ENCODE results near the gene SLC47A2. TPM values are rescaled to one million over a fixed set of nuclear protein-coding genes. Genes with fewer than 3 reads are reported as not detected.

The SLC47A2 gene
- polyA plus RNA-seq, 1 donor from 2014 or later: not detected

- no peak overlapping the region for H3K9ac ChIP-seq (ENCODE audit: low read length)
- no peaks in the 10 kb centered on the region for H3K36me3 ChIP-seq (ENCODE audit: insufficient read depth, low read length)
- H3K9me3 ChIP-seq (ENCODE audit: low read length): no peaks in the 10 kb centered on the region
- no peak overlapping the region for H3K4me2 ChIP-seq (ENCODE audit: low read length)
- no peaks in the 10 kb centered on the region for H3K79me2 ChIP-seq (replicated peaks; ENCODE audit: insufficient read depth, low read length)
- H4K20me1 ChIP-seq (ENCODE audit: insufficient read depth): no peaks in the 10 kb centered on the region
- H3K27me3 ChIP-seq (ENCODE audit: insufficient read depth, low read depth, low read length): no peaks in the 10 kb centered on the region
- no peaks in the 10 kb centered on the region for H3K9me2 ChIP-seq (ENCODE audit: insufficient read depth, low read length)
- H3F3A ChIP-seq (ENCODE audit: insufficient read depth, low read length, poor library complexity, severe bottlenecking): no peaks in the 10 kb centered on the region
- H2AFZ ChIP-seq (ENCODE audit: low read depth, low read length): no peak overlapping the region
- TF ChIP-seq CTCF (IDR thresholded peaks at IDR 0.05; ENCODE audit: poor library complexity, severe bottlenecking) (no peak), EP300 (conservative IDR thresholded peaks at IDR 0.05; ENCODE audit: poor library complexity, severe bottlenecking) (no peak), EZH2 (IDR thresholded peaks at IDR 0.05; ENCODE audit: borderline replicate concordance, insufficient read depth, low read length, poor library complexity, severe bottlenecking) (no peak), SMC3 (conservative IDR thresholded peaks at IDR 0.05; ENCODE audit: poor library complexity) (no peak), MXI1 (conservative IDR thresholded peaks at IDR 0.05; ENCODE audit: poor library complexity, severe bottlenecking) (no peak), RAD21 (conservative IDR thresholded peaks at IDR 0.05) (no peak), TAF1 (IDR thresholded peaks at IDR 0.05; ENCODE audit: low read depth) (no peak), POLR2AphosphoS5 (IDR thresholded peaks at IDR 0.05) (no peak), REST (IDR thresholded peaks at IDR 0.05; ENCODE audit: borderline replicate concordance) (no peak)
- H3K27ac ChIP-seq (ENCODE audit: low read length): no peak overlapping the region
- no peak overlapping the region for H3K4me3 ChIP-seq (ENCODE audit: low read length)
Measured at GRCh38 chr17:19748807-19749193, 32.4 kb upstream of the SLC47A2 start.

GRCh38 chr17:19747829-19748806 lies 31.7 kb upstream of the SLC47A2 start, which contains the start of gene ALDH3A1:
Gene ALDH3A1, minus strand, starts transcription at chr17:19748298. Its CDS starts 3,169 bp downstream, at chr17:19745129.
- no peak within 1 kb of the TSS for H3K27ac ChIP-seq (ENCODE audit: low read length)
- H3K9ac ChIP-seq (ENCODE audit: low read length): no peak within 1 kb of the TSS
- H2AFZ ChIP-seq (ENCODE audit: low read depth, low read length): no peak within 1 kb of the TSS
- no peak for TF ChIP-seq MXI1 (conservative IDR thresholded peaks at IDR 0.05; ENCODE audit: poor library complexity, severe bottlenecking)
- no peaks in the 10 kb centered on the region for H3K27me3 ChIP-seq (ENCODE audit: insufficient read depth, low read depth, low read length)
- H3K9me2 ChIP-seq (ENCODE audit: insufficient read depth, low read length): no peaks in the 10 kb centered on the region
- no peaks in the 10 kb centered on the region for H4K20me1 ChIP-seq (ENCODE audit: insufficient read depth)
- H3K79me2 ChIP-seq (replicated peaks; ENCODE audit: insufficient read depth, low read length): no peaks in the 10 kb centered on the region
- H3K36me3 ChIP-seq (ENCODE audit: insufficient read depth, low read length): no peaks in the 10 kb centered on the region
- no peak within 1 kb of the TSS for H3K4me2 ChIP-seq (ENCODE audit: low read length)
- no peaks in the 10 kb centered on the region for H3F3A ChIP-seq (ENCODE audit: insufficient read depth, low read length, poor library complexity, severe bottlenecking)
- no peak within 1 kb of the TSS for H3K4me3 ChIP-seq (ENCODE audit: low read length)
- H3K9me3 ChIP-seq (ENCODE audit: low read length): no peaks in the 10 kb centered on the region
